GM12801 (cell line): ENCODE results near the gene MEG3.

Experiments
- CTCF ChIP-seq: IDR thresholded peaks from one replicate; pipeline ENCODE4 v1.5.1; 2011; ENCODE audit warnings: control low read depth; ENCODE audit not compliant: insufficient read length; ENCODE audit errors: extremely low read depth

Gene MEG3

DNA sequence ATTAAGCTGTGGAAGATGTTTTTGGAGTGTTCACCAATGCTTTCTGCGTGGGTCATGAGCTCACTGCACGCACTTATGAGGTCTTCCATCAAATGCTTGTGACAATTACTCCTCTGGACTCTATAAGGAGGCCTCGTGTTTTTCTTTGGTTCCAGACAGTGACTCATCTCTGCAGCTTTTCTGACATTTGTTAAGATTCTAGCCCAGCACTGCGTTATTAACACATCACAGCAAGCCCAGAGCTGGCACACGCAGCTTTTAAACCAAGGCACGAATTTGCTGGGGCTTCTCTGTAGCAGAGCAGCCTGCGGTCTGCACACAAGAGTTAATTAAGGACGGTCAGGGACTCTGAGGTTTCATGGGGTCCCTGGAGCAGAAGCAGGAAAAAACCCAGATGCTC, 16.9 kb downstream of the MEG3 start:
- no peak for TF ChIP-seq CTCF

DNA sequence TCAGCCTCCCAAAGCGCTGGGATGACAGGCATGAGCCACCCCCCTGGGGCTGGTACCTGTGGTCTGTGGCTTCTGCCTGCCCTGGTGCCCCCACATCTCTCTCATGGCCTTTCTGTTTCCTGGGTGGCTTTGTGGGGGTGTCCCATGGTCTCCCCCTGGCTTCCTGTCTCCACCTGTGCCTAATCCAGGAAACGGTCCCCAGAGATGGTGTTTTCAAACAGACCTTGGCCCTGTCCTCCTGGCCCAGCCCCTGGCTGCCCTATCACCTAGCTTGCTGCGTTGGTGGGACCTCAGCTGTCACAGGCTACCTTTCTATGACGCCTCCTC, 18.1 kb downstream of the MEG3 start:
- TF ChIP-seq CTCF = no peak

- TF ChIP-seq CTCF = no peak
Observed at GRCh38 chr14:100844421-100844820, 18.5 kb downstream of the MEG3 start.

GRCh38 chr14:100844846-100845245, 18.9 kb downstream of the MEG3 start:
- TF ChIP-seq CTCF = no peak

- TF ChIP-seq CTCF = no peak
Observed at GRCh38 chr14:100845341-100845740, 19.4 kb downstream of the MEG3 start.

DNA sequence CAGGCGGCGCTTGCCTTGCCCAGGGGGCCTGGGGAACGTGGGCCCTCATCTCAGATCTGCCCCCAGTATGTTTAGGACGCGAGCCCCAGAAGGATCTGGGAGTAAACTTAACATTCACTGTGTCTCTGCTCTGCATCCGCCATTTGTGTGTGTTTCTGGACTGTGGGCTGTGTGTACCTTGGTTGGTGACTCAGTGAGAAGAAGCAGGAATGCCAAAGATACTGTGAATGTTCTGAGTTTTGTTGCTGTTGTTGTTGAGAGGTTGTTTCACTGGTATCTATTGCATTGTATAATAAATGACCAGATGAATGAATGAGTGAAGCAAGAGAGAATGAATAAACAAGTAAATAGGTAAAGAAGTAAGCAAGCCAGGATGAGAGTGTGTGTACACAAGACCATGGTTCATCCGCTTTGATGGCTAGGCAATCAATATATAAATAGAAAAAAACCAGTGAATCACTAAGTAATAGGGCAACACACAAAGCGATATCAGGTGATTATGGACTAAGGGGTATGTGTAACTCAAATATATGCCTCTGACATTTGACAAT, 20.5 kb downstream of the MEG3 start:
- TF ChIP-seq CTCF = no peak

GRCh38 chr14:100849115-100849781, 23.3 kb downstream of the MEG3 start:
- TF ChIP-seq CTCF = no peak
